DMS114 treated with DMSO at 0.1 percent for 48 hours (cell line): Measurements from ENCODE around the gene PRC1.
A peak's percentile ranks its signal among the peaks of the same experiment; 100 is the strongest.
"Not testable (repeated sequence)": the region's sequence is repeated elsewhere in the genome, so short reads cannot be mapped to it uniquely, and the experiment has no call there.

Source experiments
- DNase-seq: peaks from one replicate; lab custom pipeline; 2025; ENCODE audit not compliant: unreplicated experiment; lab: John Stamatoyannopoulos, UW

Gene PRC1

DNA sequence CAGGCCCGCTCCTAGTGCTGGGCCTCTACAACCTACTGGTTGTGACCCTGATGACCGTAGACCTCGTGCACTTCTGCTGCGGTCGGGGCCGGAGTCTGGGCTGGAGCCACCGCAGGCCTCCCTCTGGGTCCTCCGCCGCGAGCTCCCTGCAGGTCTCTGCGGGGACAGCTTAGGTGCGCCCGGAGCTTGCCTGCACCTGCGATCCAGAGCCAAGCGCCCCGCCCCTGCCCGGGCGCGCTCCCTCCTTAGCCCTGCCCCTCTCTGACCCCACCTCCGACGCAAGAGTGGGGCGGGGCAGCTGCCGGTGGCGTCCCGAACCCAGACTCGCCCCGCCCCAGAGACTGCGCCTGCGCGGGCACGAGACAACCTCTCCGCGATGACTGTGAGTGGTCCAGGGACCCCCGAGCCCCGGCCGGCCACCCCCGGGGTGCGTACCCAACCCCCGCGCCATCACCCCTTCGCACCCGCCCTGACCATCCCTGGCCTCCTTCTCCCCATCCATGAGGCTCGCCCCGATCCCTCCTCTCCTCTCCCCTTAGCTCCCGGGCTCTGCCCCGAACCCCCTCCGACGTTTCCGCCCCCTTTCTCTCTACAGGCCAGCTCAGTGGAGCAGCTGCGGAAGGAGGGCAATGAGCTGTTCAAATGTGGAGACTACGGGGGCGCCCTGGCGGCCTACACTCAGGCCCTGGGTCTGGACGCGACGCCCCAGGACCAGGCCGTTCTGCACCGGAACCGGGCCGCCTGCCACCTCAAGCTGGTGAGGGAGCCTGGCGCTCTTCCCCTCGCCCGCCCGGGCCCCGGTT lies 59.2 kb downstream of the PRC1 start, which contains the start of gene UNC45A:
Gene UNC45A, plus strand, starts transcription at position 337 of the 803 bp plus-strand sequence. Its CDS starts 40 bp downstream, at position 377.
- peak; percentile 73 for DNase-seq

DNA sequence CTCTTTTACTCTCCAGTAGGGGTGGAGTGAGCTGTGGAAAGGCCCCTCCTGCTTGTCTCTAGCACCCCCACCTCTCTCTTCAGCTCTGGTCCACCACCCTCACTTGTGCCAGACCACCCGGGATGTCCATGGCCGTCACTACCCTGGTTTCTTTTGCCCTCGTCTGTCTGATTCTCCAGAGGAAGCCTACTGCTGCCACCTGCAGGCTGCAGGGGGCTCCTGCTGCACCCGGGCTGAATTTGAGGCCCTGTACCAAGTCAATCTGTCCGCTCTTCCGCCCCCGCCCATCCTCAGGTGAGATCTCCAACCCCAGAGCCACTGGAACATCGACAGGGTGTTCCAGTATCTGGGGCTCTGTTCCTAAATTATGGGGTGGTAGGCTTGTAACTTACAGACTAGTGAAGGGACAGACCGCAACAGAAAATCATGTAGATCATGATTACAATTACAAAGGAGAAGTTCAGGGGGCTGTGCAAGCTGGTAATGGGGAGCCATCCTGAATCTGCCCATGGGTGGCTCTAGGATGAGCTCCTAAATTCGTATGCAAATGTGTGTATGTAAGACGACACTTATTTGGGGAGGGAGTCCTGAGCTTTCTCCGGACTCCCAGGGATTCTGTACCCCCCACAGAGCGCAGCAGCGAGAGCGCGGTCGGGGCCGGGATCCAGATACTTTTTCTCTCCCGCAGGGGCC lies 59.9 kb downstream of the PRC1 start:
- peak; percentile 86 for DNase-seq

DNA sequence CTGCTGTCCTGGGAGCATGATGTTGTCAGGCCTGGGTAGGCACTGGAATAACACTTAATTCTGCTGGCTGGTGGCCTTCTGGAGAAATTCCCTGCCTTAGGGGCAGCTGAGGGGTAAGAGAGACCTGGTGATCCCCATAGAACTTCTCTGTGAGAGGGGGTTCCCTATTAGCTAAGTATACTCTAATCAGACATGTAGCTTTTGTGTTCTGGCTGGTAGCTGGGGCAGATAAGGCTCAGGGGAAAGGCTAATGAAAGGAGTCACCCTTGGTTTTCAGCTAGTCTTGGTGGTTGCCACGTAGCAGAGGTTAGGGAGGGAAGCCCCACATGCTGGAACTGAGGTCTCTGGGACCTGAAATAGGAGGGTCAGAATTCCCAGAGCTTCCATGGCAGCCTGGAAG lies 61.0 kb downstream of the PRC1 start:
- no peak for DNase-seq

DNA sequence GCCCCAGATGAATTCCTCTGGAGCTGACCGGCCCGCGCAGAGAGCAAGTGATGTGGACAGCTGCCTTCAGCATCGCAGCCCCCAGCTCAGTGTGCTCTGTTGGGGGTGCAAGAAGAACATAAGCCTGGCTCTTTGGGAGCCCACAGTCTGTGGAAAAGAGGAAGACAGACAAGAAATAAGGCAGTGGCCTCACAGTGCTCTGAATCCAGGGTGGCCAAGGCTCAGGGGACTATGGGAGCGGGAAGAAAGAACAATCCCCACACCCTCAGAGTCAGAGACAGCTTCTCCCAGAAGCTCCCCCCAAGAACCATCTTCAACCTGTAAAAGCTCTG lies 61.7 kb downstream of the PRC1 start:
- DNase-seq = no peak

DNA sequence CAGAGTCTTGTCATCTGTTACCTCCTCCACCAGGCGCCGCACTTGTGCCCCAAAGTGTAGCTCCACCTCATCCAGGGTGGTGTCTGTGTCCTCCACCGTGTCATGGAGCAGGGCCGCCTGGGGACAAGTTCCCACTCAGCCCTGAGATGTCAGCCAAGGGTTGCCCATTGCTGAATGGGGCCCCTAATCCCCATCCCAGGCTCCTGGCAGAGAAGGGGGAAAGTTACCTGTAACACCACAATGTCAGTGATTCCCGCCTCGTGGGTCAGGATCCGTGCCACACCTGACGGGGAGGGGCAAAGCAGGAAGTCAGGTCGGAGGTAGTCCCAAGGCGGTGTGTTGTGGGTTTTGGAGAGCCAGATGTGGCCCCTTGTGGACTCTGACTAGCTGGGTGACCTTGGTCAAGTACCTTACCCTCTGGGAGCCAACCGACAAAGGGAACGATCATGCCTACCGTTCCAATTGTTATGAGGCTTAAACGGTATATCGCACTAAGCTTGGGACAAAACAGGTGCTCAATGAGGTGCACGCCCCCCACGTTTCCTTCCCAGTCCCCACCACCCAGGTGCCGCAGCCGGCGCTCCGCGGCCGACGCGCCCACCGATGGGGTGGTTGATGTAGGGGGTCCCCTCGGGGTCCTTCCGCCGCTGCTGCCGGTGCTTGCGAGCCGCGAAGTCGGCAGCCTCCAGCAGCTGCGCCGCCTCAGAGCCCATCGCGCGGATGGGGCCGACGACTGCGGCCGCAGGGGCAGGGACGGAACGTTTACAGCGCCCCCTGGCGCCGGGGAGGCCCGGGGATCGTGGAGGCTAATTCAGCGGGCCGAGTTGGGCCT lies 62.3 kb downstream of the PRC1 start, which contains the start of gene HDDC3:
Gene HDDC3, minus strand, starts transcription at position 722 of the 832 bp plus-strand sequence. Its CDS starts 9 bp downstream, at position 713.
- peak; percentile 79 for DNase-seq

DNA sequence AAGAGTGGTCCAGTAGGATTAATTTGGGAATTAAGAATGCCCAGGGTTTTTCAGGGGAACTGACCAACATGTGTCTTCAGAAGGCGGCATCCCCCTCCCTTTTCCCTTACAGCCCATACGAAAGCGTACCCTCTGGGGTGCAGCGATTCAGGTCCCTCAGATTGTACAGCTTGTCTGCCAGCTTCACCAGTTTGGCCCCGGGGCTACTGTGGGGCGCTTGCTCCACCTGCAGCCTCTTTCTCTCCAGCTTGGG lies 62.8 kb downstream of the PRC1 start:
- no peak for DNase-seq

DNA sequence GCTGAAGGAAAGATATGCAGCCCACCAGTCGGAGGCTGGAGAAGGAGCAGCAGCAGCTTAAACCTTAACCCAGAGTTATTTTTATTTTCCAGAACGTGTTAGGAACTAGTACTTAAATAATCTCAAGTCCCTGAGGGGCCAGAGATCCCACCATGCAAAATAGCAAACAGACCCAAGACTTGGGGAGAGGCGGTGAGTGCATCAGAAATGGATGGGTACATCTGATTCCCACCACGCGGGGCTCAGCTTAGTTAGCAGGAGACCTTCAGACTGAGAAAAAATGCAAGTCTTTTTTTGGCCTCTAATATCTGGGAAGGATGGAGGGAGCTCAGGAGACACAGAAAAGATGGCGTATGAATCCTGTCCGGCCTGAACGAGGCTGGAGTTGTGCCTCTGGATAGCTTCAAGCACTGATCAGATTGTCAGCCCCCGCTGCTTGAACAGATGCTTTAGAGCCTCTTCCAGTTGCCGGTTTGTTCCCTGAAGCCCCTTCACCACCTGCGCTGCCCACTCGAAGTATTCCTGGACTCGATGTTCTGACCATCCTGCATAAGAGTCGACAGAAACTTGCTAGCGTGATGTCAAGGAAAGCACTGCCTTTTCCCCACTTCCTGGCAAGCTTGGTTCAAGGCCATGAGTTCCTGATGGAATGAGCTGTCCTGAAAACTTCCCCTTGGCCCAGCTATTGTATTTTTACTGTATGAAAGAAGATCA lies 63.3 kb downstream of the PRC1 start:
- DNase-seq = no peak

DNA sequence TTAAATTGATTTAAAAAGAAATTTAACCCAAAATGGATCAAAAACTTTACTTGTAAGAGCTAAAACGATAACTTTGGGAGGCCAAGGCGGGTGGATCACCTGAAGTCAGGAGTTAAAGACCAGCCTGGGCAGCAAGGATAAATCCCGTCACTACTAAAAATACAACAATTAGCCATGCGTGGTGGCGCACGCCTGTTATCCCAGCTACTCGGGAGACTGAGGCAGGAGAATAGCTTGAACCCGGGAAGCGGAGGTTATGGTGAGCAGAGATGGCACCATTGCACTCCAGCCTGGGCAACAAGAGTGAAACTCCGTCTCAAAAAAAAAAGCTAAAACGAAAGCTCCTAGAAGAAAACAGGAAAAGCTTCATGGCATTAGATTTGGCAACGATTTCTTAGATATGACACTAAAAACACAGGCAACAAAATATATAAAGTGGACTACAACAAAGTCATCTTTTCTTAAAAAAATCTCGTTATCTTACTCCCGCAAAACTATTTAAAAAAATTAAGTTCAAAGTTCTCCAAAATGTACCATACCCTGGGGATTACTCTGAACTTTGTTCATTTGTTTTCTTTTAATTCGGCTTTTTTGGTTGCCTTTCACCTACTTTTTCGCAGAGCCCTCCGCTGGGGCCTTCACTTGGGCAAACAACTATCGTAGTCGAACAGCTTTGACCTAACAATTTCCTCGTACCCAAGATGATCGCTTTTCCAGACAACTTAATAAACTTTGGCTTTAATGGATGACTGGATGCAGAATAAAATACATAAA lies 64.9 kb downstream of the PRC1 start:
- no peak for DNase-seq

DNA sequence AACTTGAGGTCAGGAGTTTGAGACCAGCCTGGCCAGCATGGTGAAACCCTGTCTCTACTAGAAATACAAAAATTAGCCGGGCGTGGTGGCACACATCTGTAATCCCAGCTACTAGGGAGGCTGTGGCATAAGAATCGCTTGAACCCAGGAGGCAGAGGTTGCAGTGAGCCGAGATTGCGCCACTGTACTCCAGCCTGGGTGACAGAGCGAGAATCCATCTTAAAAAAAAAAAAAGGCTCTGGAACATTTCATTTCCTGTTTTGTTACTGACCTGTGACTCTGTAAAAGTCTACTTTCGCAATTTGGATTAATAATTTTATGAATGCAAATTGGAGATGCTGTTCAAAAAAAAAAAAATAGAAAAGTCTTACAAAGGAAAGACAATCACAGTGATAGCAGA lies 66.2 kb downstream of the PRC1 start:
- not testable (repeated sequence) for DNase-seq

DNA sequence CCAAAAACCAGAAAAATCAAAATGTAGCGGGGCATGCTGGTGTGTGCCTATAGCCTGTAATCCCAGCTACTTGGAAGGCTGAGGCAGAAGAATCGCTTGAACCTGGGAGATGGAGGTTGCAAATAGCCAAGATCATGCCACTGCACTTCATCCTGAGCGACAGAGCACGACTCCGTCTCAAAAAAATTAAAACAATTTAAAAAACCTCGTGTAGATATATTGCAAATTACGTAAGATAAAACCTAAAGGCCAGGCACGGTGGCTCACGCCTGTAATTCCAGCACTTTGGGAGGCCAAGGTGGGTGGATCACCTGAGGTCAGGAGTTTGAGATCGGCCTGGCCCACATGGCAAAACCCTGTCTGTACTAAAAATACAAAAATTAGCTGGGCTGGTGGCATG lies 67.6 kb downstream of the PRC1 start:
- DNase-seq = not testable (repeated sequence)

DNA sequence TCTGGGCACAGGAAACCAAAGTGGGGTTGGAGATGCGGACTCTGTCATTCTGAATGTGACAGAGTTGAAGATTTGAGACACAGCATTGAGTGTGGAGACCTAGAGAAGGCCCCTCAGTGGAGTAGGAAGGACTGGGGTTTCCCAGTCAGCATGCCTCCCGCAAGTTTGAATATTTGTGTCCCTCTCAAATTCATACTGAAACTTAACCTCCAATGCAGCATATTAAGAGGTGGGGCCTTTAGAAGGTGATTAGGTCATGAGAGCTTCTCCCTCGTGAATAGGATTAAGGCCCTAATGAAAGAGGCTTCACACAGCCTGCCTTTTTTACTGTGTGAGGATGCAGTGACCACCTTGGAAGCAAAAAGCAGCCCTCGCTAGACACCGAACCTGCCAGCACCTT lies 70.0 kb downstream of the PRC1 start:
- no peak for DNase-seq

DNA sequence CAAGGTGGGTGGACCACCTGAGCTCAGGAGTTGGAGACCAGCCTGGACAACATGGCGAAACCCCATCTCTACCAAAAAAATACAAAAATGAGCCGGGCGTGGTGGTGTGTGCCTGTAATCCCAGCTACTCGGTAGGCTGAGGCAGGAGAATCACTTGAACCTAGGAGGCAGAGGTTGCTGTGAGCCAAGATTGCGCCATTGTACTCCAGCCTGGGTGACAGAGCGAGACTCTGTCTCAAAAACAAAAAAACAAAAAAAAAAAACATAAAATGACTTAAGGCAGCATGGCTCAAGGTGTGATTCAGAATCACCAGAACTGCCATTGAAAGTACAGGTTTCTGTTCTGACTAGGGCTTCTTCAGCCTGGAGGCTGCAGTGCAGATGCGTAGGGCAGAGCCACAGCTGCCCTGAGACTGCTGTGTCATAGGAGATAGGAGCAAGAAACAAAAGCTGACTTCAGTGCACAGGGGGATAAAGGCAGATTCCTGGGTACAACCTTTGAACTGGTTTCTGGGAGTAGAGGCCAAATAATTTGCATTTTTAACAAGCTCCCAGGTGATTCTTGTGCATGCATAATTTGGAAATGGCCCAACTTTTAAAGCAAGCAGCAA lies 71.5 kb downstream of the PRC1 start:
- DNase-seq = not testable (repeated sequence)

DNA sequence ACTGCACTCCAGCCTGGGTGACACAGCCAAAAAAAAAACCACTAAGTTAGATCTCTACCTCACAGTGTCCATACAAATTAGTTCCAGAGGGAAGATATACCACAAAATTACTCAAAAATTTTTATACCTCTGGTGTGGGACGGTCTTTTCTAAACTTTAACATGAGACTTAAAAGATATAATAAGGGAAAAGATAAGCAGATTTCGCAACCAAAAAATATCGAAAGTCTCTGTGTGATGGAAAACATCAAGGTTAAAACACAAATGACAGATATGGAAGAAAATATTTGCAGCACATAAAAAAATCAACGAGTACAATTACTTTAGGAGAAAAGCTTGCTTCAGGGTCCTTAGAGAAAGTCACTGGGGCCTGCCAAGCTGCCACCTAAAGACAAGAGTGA lies 72.4 kb downstream of the PRC1 start:
- DNase-seq = no peak

DNA sequence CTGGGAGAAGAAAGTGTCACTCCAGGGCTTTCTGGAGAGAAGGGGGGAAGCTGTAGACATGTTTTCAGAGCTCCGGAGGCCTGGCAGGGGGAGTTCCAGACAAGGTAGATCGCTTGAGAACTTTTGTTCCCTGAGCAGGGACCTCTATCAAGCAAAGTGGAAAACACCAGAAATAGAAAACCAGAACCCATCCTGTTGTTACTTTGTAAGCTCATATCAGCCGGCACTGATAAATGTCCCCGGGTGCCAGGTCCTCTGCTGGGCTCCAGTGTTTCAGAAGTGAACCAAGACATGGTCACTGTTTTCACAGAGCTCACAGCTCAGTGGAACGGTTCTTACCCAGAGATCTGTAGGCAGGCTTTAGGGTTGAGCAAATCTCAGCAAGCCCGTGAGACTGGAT lies 75.5 kb downstream of the PRC1 start:
- DNase-seq = no peak

DNA sequence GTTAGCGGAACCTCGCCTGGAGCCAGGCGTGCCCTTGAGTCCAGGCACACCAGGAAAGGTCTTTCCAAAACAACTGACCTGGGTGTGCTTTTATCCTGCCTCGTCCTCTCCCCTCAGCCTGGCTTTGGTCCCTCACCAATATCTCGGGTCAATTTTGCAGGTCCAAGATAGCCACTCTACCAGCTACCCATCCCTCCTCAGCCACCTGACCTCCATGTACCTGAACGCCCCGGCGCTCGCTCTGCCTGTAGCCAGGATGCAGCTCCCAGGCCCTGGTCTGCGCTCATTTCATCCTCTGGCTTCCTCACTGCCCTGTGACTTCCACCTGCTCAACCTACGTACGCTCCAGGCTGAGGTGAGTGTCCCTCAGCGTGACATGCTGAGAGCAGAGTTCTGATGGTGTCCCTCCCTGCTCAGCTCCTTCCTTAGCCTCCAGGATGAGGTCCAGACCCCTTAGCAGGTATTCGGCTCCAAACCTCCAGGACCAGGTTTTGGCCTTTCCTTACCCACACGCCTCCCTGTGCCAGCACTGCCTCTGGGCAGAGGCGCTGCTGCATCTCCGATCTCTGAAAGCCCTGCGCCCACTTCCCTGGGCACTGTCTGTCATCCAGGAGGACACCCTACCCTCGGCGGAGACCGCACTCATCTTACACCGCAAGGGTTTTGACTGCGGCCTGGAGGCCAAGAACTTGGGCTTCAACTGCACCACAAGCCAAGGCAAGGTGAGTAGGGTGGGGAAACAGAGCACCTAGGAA lies 76.1 kb downstream of the PRC1 start:
- no peak for DNase-seq

DNA sequence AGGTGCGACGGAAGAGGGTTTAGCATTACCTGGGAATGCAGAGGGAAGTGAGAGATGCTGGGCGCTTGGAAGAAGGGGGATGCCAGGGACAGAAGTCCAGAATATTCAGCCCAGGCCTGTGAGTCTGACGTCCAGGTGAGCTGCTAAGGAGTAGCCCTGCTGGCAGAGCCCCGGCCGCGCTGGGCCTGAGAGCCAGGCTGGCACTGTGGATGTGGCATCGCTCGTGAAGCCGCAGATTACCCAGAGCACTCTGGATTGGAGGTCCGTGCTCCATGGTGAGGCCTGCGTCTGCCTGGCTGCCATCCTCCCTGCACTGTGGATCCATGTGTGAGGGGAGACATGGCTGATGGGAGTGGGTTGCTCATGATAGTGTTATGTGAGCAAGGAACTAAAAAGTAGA lies 76.8 kb downstream of the PRC1 start:
- no peak for DNase-seq

DNA sequence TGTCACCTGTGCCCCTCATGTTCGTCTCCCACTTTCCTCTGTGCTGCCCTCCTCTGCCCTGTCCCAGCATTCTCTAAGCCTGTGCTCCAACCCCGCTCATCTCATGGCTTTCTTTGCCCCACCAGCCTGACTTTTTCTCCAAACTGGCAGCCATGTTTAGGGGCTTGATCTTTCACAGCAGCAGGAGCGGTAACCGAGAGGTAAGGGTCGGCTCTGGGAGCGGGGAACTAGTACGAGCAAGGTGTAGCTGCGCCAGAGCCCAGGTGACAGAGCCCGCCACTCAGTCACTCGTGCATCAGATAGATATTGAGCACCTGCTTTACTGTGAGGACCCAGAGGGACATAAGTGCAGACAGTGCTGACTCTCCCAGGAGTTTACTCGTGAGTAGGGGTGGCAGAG lies 77.9 kb downstream of the PRC1 start:
- no peak for DNase-seq
